Left ventricle myocardium superior (tissue), 1 donor: ENCODE results near the gene TTC34. TPM values are rescaled to one million over a fixed set of nuclear protein-coding genes. Genes with fewer than 3 reads are reported as not detected.
A peak's percentile ranks its signal among the peaks of the same experiment; 100 is the strongest.

ENCODE experiments used
- ATAC-seq: fragments of 200-7000 bp; cut with Tn5 transposase; one replicate; pipeline ENCODE4 v1.9.1; 2020; ENCODE audit warnings: mild to moderate bottlenecking, moderate library complexity
- DNase-seq: peaks from one replicate; pipeline ENCODE4 v3.0.0-alpha.2; 2020
- intact Hi-C: fragments of 100-400 bp; cut with micrococcal nuclease; formaldehyde crosslinking; loops from one replicate; pipeline ENCODE4 v1.11.0; 2022
- total RNA-seq: library from RNA; stranded (reverse); fragmentation: NEBNext Ultra II Directional; extraction: Animal tissue kit (Norgen Biotek cat#: 25700); gene quantifications from one replicate; pipeline ENCODE4 v1.2.1, GENCODE V29; 2021
- donor health status: DM: no; HTN: yes; CAD: no; lungs with severe emphysema.

TTC34 gene
- total RNA-seq, 1 donor from 2014 or later: 0.59 TPM

DNA sequence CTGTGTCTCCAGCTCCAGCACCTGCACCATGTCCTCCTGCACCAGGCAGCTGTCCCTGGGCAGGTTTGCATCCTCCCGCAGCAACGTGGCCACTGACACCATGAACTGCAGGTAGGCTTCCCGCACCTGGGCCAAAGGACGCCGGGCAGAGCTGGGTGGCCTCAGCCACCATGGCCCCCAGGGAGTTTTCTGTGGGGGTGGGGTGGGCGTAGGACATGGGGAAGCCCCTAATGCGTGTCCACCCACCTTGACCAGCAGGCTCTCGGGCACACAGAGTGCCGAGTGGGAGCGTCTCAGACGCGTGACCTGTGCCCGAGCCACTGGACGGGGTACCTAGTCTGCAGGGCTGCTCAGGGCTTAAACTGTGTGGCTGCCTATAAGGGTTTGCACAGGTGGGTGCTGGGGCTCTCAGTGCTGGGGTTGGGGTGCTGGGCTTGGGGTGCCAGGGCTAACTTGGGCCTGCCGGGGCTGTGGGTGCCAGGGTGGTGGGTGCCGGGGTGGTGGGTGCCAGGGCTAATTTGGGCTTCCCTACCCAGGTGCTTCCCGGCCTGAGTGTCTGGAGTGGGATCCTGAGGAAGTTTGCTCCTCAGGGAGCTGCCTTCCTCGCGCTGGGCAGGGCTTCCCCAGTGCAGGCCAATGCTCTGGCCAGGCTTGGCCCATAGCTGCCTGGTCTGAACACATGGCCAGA, 197.2 kb downstream of the TTC34 start:
- no peak for ATAC-seq
- intact Hi-C loops: no loop called here
- no peak for DNase-seq

DNA sequence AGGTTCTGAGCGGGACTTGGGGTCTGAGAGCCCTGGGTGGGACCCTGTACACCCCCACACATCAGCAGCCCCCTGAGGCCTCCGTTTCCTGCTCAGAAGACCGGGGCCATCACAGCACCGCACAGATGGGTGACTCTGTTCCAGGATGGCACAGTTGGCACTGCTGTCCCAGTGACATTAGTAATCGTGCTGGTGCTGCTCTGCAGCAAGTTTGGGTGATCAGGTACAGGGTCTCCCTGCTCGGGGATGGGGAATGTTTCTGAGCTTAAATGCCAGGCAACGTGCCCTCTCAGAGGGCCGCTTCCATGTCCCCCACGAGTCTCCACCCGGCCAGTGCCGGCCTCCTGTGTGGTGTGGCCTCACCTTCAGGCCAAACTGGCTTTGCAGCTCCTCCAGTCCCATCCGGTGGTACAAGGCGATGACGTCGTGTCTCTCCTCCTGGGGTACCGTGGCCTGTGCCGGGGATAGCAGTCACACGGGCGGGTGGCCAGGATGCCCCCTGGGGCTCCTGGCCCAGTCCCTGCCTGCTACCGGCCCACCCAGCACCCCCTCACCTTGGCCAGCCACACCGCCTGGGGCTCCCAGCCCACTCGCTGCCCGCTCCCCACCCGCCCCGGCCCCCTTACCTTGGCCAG, 197.9 kb downstream of the TTC34 start:
- DNase-seq (no peak), ATAC-seq (no peak)
- intact Hi-C loops: no loop called here

DNA sequence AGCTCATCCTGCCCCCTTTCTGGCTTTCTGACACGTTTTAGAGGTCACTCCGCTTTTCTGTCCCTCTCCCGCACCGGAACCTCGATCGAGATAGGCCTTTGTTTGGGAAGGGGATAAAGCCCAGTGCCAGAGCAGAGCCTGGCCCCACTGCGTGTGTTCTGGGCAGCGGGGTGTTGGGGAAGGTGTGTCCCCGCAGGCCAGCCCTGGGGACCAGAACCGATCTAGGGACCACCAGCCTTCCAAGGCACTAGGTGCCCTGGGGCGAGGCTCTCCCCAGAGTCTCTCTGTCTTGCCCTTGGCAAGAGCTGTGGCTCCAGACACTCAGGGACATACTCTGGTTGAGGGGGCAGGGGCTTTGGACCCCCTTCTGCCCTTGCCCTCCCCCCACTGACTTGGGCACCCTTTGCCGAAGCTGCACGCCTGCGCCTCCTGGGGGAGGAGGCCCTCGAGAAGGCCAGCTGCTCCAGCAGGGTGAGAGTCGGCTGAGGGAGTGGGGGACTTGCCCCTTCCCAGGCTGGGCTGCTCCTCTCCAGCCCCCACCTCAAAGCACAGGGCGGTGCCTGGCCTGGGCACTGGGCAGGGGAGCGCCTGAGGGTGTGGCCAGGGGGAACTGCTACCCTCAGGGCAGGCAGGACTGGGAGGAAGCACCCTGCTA, 198.5 kb downstream of the TTC34 start:
- no peak for DNase-seq
- ATAC-seq: no peak
- intact Hi-C loops: no loop called here

DNA sequence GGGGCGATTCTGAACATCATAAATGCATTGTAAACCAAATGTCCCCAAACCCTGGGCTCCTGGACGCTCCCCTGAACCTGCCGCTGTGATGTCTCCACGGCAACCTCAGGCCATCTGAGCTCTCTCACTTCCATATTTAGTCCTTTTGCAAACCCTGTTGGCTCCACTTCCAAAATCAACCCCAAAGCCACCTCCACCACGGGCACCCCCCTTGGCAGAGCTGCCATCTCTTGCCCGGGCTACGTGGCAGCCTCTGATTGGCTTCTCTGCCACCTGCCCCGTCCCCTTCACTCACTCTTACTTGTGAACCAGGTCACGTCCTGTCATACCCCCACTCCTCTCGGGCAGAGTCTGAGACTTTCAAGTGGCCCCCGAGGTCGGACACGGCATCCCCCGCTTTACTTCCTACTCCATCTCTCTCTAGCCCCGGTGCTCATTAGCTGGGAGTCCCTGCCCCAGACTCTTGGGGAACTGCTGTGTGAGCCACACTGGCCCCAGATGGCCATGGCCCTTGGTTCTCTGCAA, 199.1 kb downstream of the TTC34 start:
- intact Hi-C loops: no loop called here
- no peak for DNase-seq
- ATAC-seq: no peak

DNA sequence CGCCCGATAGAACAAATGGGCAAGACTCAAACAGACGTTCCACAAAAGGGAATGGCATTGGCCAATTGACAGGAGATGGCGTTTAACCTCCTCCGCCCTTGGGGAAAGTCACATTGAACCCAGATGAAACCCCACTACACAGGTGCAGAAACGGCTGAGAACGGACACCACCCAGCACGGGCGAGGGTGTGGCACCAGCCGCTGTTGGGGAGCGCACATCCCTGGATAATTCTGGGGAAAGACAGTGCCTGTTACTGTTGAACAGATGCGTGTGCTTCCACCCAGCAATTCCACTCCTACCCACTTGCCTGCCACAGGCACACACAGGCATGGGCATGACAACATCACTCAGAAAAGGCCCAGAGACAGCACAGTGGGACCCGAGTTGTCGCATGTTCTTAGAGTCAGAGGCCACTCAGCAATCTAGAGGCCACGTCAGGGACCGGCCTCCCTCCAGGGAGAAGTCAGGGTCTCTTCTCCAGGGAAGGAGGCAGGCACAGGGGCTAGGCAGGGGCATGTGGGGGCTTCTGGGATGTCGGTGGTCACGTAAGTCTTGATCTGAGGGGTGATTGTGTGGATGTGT, 199.7 kb downstream of the TTC34 start:
- ATAC-seq (no peak), DNase-seq (peak; percentile 15)
- intact Hi-C loops: no loop called here

DNA sequence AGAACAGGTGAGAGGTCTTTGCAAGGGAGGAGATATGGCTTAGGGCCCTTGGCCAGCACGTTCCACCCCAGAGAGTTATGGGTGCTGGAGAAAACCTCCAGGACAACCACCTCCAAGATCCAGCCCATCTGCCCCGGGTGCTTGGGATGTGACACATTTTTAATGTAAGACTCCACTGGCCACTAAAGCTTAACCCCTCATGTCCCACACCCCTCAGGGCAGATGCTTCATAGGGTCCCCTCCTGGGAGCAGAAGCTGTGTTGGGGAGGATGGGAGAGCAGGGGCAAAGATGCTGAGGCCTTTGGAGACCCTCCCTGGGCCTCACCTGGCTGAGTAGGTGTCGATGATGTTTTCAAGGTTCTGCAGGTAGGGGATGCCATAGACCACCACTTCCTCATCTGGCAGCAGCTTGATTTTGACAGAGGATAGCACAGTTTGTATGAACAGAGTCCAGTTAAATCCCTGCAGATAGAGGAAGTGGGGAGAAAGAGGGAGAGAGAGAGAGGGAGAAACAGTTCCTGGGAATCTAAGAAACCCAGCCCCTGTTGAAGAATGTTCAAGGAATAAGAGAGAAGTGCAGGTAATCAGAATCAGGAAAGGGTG, 203.1 kb downstream of the TTC34 start:
- intact Hi-C loops: no loop called here
- no peak for DNase-seq
- ATAC-seq: no peak

DNA sequence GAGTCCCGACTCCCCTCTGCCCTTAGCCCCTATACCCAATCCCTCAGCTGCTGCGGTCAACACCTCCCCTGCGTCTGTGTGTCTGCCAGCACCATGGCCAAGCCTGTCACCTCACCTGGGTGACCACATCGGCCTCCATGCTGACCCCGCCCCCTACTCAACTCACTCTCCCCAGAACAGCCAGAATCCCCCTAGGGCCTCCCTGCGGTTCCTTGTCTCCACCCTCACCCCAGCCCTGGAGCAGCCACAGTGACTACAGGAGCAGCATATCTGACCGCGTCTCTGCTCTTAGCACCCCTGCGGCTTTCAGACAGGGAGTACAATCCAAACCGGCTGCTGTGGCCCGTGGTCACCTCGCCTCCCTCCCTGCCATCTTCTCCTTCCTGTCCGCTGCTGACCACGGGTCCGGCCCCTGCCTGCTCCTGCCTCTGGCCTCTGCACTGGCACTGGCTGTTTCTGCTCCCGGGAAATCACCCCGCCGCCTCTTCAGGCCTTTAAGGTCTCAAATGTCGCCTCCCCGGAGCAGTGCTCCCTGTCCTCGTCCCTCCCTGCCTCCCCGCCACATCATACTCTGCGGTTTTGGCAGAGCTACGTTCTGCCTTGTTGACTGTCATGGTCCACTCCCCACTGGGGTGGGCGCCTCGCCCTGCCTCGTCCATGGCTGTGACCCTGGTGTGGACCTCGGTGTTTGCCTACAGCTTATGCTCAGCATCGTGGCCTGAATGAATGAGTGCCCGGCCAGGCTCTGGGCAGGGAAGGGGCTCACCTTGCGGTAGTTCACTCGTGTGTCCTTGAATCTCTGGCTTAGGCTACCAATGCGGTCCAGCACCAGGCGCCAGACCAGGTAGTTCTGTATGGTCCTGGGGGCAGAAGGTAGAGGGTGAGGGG, 203.8 kb downstream of the TTC34 start:
- intact Hi-C loops: no loop called here
- ATAC-seq (no peak), DNase-seq (no peak)

DNA sequence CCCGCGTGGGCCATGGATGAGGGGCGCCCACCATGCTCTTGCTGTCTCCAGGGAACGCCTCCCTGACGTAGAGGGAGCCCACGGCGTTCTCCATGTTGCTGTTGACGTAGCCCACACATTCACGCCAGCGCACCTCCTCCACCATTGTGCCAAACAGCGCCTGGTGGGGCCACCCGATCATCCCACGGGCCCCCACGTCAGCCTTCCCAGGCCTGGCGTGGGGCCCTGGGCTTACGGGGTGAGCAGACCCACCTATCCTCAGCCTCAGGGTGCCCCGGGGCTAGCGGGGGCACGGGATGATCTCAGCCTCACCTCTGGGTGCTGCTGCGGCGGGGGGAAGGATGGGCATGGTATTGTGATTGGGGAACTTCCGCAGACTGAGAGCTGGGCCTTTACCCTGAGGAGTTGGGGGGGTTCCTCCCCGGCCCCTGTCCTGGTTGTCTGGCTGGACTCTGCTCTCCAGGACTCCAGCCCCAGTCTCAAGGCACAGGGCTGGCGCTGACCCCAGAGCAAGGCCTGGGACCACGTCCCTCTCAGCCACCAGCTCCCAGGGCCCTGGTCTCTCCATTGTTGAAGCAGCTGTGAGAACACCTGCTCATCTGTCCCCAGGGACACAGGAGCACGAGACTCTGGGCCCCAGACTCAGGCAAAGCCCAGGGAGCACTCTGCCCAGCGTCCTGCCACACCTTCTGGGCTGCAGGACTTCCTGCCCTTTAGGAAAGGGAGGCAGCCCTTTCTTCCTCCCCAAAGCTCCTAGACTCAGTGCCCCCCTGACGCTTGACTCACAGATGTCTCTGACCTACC, 204.8 kb downstream of the TTC34 start:
- intact Hi-C loops: no loop called here
- DNase-seq (no peak), ATAC-seq (no peak)

DNA sequence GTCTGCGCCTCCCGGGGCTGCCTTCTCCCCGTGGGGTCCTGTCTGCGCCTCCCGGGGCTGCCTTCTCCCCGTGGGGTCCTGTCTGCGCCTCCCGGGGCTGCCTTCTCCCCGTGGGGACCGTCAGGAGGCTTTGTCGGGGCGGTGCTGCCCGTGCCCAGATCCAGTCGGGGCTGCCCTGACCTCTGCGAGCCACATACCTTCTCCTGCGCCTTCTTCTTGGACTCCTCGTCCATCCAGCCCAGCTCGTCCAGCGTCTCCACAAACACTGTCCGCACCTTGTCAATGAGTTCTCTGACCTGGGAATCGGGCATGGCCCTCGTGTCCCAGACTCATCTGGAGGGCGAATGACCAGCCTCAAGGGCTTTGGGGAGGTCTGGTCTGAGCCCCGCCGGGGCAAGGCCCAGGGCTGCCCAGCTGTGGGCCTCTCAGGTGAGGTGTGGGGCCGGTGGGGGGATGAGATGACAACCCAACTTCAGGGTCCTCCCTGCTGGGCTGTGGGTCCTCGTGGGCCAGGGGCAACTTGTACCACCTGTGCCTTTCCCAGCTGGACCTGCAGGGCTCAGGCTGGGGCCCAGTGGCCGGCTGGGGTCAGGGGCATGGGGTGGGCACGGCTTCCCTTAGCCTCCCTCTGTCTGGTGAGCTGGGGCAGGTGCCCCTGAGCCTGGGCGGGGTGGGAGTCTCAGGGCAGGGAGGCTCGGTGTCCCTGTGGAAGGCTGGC, 205.5 kb downstream of the TTC34 start:
- DNase-seq: no peak
- intact Hi-C loops: no loop called here
- ATAC-seq: no peak

DNA sequence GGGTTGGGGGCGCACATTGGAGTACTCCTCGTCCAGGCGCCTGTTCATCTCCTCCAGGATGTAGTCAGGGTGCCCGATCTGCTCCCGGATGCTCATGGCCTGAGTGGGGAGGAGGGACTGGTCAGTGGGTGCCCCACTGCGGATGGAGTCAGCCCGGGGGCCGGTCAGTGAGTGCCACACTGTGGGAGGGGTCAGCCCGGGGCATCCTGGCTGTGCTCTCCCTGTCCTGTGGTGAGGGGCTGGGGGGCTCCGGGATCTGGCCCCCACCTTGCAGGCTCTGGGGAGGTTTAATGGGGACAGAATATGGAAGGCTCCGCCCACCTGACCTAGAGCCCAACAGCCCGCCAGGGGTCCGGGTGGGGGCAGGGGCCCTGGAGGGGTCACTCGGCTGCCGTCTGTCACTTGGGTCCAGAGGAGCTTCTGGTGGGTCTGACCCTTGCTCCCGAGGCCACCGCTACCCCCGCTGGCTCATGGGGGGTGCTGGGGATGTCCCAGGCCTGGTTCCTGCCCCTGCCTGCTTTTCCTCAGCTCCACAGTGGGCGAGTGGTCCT, 206.2 kb downstream of the TTC34 start:
- intact Hi-C loops: no loop called here
- ATAC-seq (no peak), DNase-seq (no peak)

DNA sequence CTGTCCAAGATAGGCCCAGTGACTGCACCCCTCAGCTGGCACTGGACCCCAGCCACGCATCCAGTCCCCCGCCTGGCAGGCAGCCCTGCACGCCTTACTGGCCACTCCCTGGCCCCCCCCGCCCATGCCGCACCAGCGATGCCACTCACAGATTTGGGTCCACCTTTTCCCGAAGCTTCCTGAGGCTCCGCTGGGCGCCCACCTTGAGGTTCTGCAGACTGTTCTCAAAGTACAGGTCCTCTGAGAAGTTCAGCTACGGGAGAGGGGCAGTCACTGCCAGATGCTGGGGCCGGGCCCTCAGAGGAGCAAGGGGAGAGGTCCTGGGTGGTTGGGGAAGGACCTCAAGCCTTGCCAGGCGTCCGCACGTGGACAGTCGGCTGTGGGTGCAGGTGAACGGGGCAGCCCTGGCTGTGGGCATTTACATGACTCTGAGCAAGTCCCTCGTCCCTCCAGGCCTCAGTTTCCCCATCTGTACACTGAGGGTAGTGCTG, 206.8 kb downstream of the TTC34 start:
- intact Hi-C loops: no loop called here
- DNase-seq: no peak
- no peak for ATAC-seq

DNA sequence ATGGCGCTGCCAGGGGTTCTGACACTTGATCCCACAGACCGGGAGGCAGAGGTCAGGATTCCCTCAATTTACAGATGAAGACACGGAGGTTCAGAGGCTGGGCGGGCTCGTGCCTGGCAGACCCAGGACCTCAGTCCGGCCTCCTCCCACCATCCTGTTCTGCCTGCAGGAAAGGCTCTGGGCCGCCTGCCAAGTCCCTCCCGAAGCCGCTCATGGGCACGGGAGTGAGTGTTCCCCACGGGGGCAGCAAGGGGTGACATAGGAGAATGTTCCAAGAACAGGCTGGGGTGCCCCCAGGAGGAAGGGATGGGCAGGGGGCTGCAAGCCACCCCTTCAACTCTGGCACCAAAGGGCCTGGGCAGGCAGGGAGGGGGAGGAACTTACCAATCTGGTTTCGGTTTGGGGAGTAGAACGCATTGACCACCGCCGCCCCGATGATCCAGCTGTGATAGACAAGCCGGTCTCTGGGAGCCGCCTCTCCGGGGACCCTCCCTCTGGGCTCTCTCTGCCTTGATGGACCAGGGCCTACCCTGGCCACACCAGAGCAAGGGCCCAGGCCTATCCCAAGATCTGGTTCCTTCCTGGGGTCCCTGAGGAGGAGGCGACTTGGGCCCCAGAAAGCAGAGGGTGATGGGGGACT, 207.4 kb downstream of the TTC34 start:
- ATAC-seq (peak; percentile 39), DNase-seq (peak; percentile 80)
- intact Hi-C loops: no loop called here

DNA sequence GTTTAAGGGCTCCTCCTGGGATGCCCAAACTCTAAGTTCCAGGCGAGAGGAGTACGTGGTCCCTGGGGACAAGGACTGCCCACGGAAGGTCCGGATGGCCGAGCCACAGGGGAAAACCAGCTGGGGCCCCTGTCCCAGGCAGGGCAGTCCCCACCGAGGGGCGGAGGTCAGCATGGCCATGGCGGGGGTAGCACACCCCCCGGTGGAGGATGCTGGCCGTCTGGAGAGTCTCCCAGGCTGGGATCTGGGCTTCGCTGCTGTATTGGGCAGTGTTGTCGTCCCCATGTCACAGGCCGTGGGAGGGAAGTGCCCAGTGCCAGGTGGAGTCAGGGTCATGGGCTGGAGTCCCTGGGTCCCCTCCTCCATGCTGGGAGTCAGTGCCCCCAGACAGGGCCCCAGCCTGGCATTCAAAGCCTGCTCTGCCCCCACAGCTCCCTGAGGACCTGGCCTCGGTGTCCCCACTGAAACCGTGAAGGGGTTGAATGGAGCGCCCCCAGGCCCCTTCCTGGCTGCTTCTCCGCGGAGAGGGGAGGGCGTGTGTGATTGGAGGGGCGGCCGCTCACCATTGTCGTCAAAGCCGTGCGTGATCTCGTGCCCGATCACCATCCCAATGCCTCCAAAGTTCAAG, 208.1 kb downstream of the TTC34 start:
- intact Hi-C loops: no loop called here
- ATAC-seq: no peak
- no peak for DNase-seq

DNA sequence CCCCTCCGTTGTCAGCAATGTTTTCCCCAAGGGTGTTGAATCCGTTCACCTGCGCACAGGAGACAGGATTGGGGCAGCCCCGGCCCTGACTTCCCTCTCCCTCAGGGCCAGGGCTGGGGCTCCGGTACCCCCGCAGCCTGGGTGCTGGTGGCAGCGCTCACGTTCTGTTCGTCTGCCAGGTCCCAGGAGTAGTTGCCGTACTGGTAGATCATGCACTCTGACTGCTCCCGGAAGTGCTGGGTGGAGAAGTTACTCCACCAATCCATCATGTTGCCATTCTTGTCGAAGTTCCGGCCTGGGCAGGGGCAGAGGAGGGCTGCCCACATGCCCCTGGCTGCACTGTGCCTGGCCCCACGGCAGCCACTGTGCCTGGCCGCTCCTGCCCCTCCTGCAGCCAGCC, 208.8 kb downstream of the TTC34 start:
- ATAC-seq (no peak), DNase-seq (peak; percentile 22)
- intact Hi-C loops: no loop called here

DNA sequence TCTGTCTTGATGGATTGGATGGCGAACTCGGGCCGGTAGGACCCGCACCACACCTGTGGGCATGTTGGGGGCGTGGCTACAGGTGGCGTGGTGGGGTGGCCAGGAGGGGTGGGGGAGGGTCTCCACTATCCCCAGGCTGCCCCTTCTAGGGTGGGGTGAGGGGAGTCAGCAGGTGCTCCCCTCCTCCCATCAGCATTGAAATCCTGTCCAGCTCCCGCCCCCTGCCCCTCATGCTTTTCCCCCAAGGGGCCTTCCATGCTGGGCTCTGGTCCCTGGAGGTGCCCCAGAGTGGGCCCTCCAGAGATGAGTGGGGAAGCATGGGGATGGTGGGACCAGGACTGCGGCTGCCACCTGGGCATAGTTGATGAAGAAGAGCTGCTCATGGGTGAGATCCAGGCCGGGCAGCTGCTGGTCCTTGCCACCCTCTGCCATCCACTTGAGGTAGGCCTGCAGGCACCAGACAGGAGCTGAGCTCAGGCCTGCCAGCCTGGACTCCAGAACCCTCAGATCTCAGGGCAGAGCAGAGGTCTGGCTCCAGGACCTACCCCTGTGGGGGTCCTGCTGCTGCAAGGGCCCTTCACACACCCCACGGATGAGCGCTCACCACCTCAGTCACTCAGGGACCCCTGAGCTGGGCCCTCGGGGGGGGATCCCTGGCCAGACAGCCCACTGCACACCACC, 209.8 kb downstream of the TTC34 start:
- no peak for ATAC-seq
- intact Hi-C loops: no loop called here
- peak; percentile 24 for DNase-seq

DNA sequence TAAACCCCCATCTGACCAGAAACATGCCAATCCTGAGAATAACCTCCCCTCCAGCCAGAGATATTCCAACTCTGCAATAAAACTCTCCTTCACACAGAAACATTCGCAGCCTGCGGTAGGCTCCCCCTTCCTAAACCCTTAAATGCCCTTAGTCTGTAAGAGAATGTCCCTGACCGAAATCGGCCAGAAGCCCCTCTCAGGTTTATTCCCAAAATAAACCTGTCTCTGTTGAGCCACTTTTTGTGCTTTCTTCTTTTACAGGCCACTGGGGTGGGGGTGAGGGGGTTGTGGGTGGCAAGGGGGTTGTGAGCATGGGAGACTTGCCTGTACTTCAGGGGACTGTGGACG, 210.3 kb downstream of the TTC34 start:
- intact Hi-C loops: no loop called here
- no peak for DNase-seq
- ATAC-seq: no peak
